HEK293 (cell line): Measurements from ENCODE around the gene MRPL23.

Source experiments
- CTCF ChIA-PET: fragments of 350-600 bp; formaldehyde crosslinking; extraction: SDS; loops from one replicate; lab custom pipeline; 2021; ENCODE audit warnings: antibody characterized with exemption; lab: Yijun Ruan, JAX
- POLR2A ChIA-PET: fragments of 300-600 bp; formaldehyde crosslinking; extraction: SDS; loops from one replicate; lab custom pipeline; 2020; ENCODE audit warnings: antibody characterized with exemption, inconsistent platforms; lab: Yijun Ruan, JAX
- H3K27ac ChIP-seq: fragments of 200-500 bp; sonication (Bioruptor generic); 2 replicates; pipeline ENCODE4 v1.5.1; 2014; ENCODE audit warnings: low read depth, low read length, control low read depth, inconsistent platforms; ENCODE audit errors: extremely low read depth
- H3K36me3 ChIP-seq, 2 experiments: fragments of 200-500 bp in 1 of 2; sonication (Bioruptor generic) in 1 of 2; 1 replicate in 1 of 2; 2 replicates in 1 of 2; pipeline ENCODE4 v1.5.1; 2014 to 2017; ENCODE audit warnings: inconsistent platforms in 2 of 2, low read length in 2 of 2; ENCODE audit not compliant: control insufficient read depth in 2 of 2, insufficient read depth in 1 of 2
- H3K4me1 ChIP-seq: fragments of 200-500 bp; sonication (Bioruptor generic); 2 replicates; pipeline ENCODE4 v1.5.1; 2014; ENCODE audit warnings: mild to moderate bottlenecking, low read length, inconsistent platforms; ENCODE audit not compliant: control insufficient read depth, insufficient read depth
- H3K4me3 ChIP-seq: 2 replicates; pipeline ENCODE4 v1.5.1; 2011; ENCODE audit warnings: low read depth, mild to moderate bottlenecking, control low read depth, low read length, moderate library complexity
- H3K9me3 ChIP-seq: fragments of 200-500 bp; sonication (Bioruptor generic); 2 replicates; pipeline ENCODE4 v1.5.1; 2014; ENCODE audit warnings: low read depth, low read length, inconsistent platforms; ENCODE audit not compliant: control insufficient read depth, insufficient read depth
- BCL11B ChIP-seq: fragments of 450-650 bp; formaldehyde crosslinking; IDR thresholded peaks from 2 replicates; pipeline ENCODE4 v1.5.1; 2016; ENCODE audit warnings: low read depth, missing biosample characterization, missing genetic modification characterization
- KLF9 ChIP-seq: fragments of 450-650 bp; formaldehyde crosslinking; IDR thresholded peaks from 2 replicates; pipeline ENCODE4 v1.5.1; 2016; ENCODE audit warnings: missing biosample characterization, missing genetic modification characterization, low read depth
- OSR2 ChIP-seq: fragments of 450-650 bp; formaldehyde crosslinking; IDR thresholded peaks from 2 replicates; pipeline ENCODE4 v1.5.1; 2016; ENCODE audit warnings: missing biosample characterization, missing genetic modification characterization
- ZFP69B ChIP-seq: fragments of 450-650 bp; formaldehyde crosslinking; IDR thresholded peaks from 2 replicates; pipeline ENCODE4 v1.5.1; 2016; ENCODE audit warnings: missing biosample characterization, missing genetic modification characterization
- ZNF114 ChIP-seq: fragments of 450-650 bp; formaldehyde crosslinking; IDR thresholded peaks from 2 replicates; pipeline ENCODE4 v1.5.0; 2017; ENCODE audit warnings: missing biosample characterization, missing genetic modification characterization
- ZNF169 ChIP-seq: fragments of 450-650 bp; formaldehyde crosslinking; IDR thresholded peaks from 2 replicates; pipeline ENCODE4 v1.5.1; 2016; ENCODE audit warnings: missing biosample characterization, missing genetic modification characterization
- ZNF280C ChIP-seq: fragments of 450-650 bp; formaldehyde crosslinking; IDR thresholded peaks from 2 replicates; pipeline ENCODE4 v1.5.1; 2016; ENCODE audit warnings: missing biosample characterization, missing genetic modification characterization
- ZNF280D ChIP-seq: fragments of 450-650 bp; formaldehyde crosslinking; IDR thresholded peaks from 2 replicates; pipeline ENCODE4 v1.5.1; 2016; ENCODE audit warnings: missing biosample characterization, missing genetic modification characterization
- ZNF311 ChIP-seq: fragments of 450-650 bp; formaldehyde crosslinking; IDR thresholded peaks from 2 replicates; pipeline ENCODE4 v1.5.1; 2017; ENCODE audit warnings: missing biosample characterization, missing genetic modification characterization, borderline replicate concordance
- ZNF561 ChIP-seq: fragments of 450-650 bp; IDR thresholded peaks from 2 replicates; pipeline ENCODE4 v1.5.1; 2018; ENCODE audit warnings: missing biosample characterization, missing genetic modification characterization, borderline replicate concordance
- ZNF624 ChIP-seq: fragments of 450-650 bp; formaldehyde crosslinking; IDR thresholded peaks from 2 replicates; pipeline ENCODE4 v1.5.1; 2017; ENCODE audit warnings: missing biosample characterization, missing genetic modification characterization
- ZNF701 ChIP-seq: fragments of 450-650 bp; formaldehyde crosslinking; IDR thresholded peaks from 2 replicates; pipeline ENCODE4 v1.5.1; 2016; ENCODE audit warnings: missing biosample characterization, missing genetic modification characterization
- ZNF707 ChIP-seq: fragments of 450-650 bp; formaldehyde crosslinking; IDR thresholded peaks from 2 replicates; pipeline ENCODE4 v1.5.1; 2016; ENCODE audit warnings: missing biosample characterization, missing genetic modification characterization
- ZNF791 ChIP-seq: fragments of 450-650 bp; formaldehyde crosslinking; IDR thresholded peaks from 2 replicates; pipeline ENCODE4 v1.5.1; 2016; ENCODE audit warnings: missing biosample characterization, missing genetic modification characterization
- ZSCAN5A ChIP-seq: fragments of 450-650 bp; formaldehyde crosslinking; IDR thresholded peaks from 2 replicates; pipeline ENCODE4 v1.5.1; 2016; ENCODE audit warnings: missing biosample characterization, missing genetic modification characterization

The MRPL23 gene

GRCh38 chr11:1917523-1918435, 29.4 kb upstream of the MRPL23 start (continued):
- TF ChIP-seq KLF9 (tag by site-specific recombination) (no peak), ZNF169 (no peak), ZNF311 (no peak), ZNF707 (tag by site-specific recombination) (no peak), BCL11B (tag by site-specific recombination) (no peak)

- Histone ChIP-seq H3K27ac (no peak overlapping the region), H3K36me3 (no peaks in the 10 kb centered on the region), H3K4me3 (no peak overlapping the region), H3K9me3 (no peaks in the 10 kb centered on the region), H3K4me1 (no peaks in the 10 kb centered on the region)
- CTCF ChIA-PET: no interaction called here
- POLR2A ChIA-PET: interaction anchor here (0.6 kb wide), 1 partner anchor 482 kb away, joined by 3 read pairs; the partner anchor contains the start of gene TSSC4
- no peak for TF ChIP-seq ZNF791 (tag by site-specific recombination)
- TF ChIP-seq ZNF701 (tag by site-specific recombination): no peak
- no peak for TF ChIP-seq ZNF280D
- TF ChIP-seq ZNF114 (tag by site-specific recombination): no peak
- TF ChIP-seq ZSCAN5A (tag by site-specific recombination): no peak
- TF ChIP-seq ZNF280C (tag by site-specific recombination): no peak
- TF ChIP-seq OSR2: no peak
- no peak for TF ChIP-seq ZNF624 (tag by site-specific recombination)
- TF ChIP-seq ZNF561 (tag by site-specific recombination): no peak
- TF ChIP-seq ZFP69B (tag by site-specific recombination): no peak
Measured at GRCh38 chr11:1918436-1919315, 28.5 kb upstream of the MRPL23 start.
